Mammary epithelial cell (primary cell): ENCODE results near the gene CNTNAP2.

Experiments
- EZH2 ChIP-seq: IDR thresholded peaks from 2 replicates; pipeline ENCODE4 v1.6.1; 2012; ENCODE audit warnings: low read length, inconsistent platforms, borderline replicate concordance
- TF ChIP-seq, protein P1 (sequence below), 2 donors: IDR thresholded peaks in 1 of 2; conservative IDR thresholded peaks in 1 of 2; 2 replicates each; pipeline ENCODE4 v1.5.1; 2011 to 2012; ENCODE audit warnings: inconsistent platforms in 2 of 2, low read length in 2 of 2, mild to moderate bottlenecking in 2 of 2, control low read depth in 1 of 2, low read depth in 1 of 2; ENCODE audit not compliant: insufficient read depth in 1 of 2; ENCODE audit errors: extremely low read depth in 1 of 2

DNA sequence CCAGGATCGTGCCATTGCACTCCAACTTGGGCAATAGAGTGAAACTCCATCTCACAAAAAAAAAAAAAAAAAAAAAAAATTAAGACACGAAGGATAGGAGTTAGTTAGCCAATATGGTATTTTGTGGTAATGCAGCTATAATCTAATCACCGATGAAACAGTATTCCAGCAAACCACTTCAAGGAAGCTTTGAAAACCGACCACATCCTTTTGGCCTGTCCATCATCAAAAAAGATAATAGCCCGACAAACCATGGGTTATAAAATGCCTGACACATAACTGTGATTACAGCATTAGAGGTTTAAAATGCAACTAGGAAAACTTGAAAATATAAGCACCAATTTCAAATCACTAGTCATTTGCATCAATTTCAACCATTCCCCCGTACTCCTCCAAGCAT is 1745.3 kb downstream of the CNTNAP2 start:
- TF ChIP-seq, protein P1, sequence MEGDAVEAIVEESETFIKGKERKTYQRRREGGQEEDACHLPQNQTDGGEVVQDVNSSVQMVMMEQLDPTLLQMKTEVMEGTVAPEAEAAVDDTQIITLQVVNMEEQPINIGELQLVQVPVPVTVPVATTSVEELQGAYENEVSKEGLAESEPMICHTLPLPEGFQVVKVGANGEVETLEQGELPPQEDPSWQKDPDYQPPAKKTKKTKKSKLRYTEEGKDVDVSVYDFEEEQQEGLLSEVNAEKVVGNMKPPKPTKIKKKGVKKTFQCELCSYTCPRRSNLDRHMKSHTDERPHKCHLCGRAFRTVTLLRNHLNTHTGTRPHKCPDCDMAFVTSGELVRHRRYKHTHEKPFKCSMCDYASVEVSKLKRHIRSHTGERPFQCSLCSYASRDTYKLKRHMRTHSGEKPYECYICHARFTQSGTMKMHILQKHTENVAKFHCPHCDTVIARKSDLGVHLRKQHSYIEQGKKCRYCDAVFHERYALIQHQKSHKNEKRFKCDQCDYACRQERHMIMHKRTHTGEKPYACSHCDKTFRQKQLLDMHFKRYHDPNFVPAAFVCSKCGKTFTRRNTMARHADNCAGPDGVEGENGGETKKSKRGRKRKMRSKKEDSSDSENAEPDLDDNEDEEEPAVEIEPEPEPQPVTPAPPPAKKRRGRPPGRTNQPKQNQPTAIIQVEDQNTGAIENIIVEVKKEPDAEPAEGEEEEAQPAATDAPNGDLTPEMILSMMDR (conservative IDR thresholded peaks at IDR 0.05 in 1 of 2, IDR thresholded peaks at IDR 0.05 in 1 of 2; ENCODE audit: extremely low read depth in 1 of 2, insufficient read depth in 1 of 2, low read depth in 1 of 2, low read length in 2 of 2), result no peak
- no peak for TF ChIP-seq EZH2
